IMR-90 (cell line): ENCODE data around the gene ARF1.

ENCODE experiments used
- BHLHE40 ChIP-seq: fragments of 150-350 bp; IDR thresholded peaks from 2 replicates; pipeline ENCODE4 v1.6.1; 2016; ENCODE audit warnings: mild to moderate bottlenecking, low read depth, low read length
- CEBPB ChIP-seq: IDR thresholded peaks from 2 replicates; pipeline ENCODE4 v1.6.1; 2012; ENCODE audit warnings: low read depth, low read length, improper control_type of control experiment
- MAFK ChIP-seq: IDR thresholded peaks from 2 replicates; pipeline ENCODE4 v1.6.1; 2012; ENCODE audit warnings: low read depth, low read length, improper control_type of control experiment
- POLR2A ChIP-seq: IDR thresholded peaks from 2 replicates; pipeline ENCODE4 v1.6.1; 2012; ENCODE audit warnings: mild to moderate bottlenecking, low read depth, low read length
- RFX5 ChIP-seq: IDR thresholded peaks from 2 replicates; pipeline ENCODE4 v1.8.0; 2012; ENCODE audit warnings: low read depth, mild to moderate bottlenecking, low read length, moderate library complexity
- TF ChIP-seq, protein P1 (sequence below): conservative IDR thresholded peaks from 2 replicates; pipeline ENCODE4 v1.5.1; 2012; ENCODE audit warnings: mild to moderate bottlenecking, low read depth, low read length, improper control_type of control experiment

DNA sequence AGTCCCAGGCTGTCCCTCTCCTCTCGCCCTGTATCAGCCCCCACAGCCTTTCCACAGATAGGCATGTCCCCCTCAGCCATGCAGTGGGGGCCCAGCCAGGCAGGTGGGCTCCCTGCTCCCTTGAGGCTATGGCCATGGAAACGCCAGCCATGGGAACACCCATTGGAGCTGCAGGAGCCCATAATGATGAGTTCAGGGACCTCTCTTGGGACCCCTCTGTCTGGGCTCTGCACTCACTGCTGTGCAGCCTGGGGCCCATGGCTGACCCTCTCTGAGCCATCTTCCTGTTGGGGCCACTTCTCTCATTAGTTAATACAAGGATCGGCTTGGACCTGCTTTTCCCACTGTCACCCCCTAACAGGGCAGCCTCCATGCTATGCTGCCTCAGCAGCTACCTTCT is 42.5 kb upstream of the ARF1 start:
- TF ChIP-seq CEBPB (no peak), POLR2A (no peak), MAFK (no peak), RFX5 (no peak), BHLHE40 (no peak)
- TF ChIP-seq, protein P1, sequence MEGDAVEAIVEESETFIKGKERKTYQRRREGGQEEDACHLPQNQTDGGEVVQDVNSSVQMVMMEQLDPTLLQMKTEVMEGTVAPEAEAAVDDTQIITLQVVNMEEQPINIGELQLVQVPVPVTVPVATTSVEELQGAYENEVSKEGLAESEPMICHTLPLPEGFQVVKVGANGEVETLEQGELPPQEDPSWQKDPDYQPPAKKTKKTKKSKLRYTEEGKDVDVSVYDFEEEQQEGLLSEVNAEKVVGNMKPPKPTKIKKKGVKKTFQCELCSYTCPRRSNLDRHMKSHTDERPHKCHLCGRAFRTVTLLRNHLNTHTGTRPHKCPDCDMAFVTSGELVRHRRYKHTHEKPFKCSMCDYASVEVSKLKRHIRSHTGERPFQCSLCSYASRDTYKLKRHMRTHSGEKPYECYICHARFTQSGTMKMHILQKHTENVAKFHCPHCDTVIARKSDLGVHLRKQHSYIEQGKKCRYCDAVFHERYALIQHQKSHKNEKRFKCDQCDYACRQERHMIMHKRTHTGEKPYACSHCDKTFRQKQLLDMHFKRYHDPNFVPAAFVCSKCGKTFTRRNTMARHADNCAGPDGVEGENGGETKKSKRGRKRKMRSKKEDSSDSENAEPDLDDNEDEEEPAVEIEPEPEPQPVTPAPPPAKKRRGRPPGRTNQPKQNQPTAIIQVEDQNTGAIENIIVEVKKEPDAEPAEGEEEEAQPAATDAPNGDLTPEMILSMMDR: no peak
